Measurements from ENCODE around the gene CFAP99.

CFAP99 gene

DNA sequence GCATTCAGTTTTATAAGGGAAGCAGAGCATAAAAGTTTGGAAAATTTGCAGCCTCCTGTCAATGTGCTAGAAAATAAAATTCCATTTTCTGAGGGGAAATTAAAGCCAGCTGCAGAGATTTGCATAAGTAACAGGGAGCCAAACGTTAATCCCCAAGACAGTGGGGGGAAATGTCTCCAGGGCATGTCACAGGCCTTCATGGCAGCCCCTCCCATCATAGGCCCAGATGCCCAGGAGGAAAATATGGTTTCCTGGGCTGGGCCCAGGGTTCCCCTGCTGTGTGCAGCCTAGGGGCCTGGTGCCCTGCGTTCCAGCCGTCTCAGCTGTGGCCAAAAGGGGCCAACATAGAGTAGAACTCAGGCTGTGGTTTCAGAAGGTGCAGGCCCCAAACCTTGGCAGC is 59.5 kb downstream of the CFAP99 start:
- no peak for DNase-seq

DNA sequence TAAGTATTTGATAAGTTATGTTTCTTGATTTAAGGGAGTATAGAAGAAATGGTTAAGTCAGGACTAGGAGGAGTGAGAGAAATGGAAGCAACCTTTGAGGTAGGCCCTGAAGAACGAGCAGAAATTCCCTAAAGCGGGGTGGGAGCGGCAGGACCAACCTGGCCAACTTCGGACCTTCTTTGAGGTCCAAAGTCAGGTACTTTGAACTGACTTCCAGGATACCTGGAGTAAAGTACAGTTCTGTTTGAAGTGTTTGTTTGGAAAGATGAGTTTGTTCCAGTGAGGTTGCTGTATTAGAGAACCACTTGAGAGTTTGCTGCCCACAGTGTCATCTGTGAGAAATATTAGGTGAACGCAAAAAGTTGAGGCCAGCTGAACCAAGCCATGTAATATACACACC is 61.9 kb downstream of the CFAP99 start:
- DNase-seq: no peak

DNA sequence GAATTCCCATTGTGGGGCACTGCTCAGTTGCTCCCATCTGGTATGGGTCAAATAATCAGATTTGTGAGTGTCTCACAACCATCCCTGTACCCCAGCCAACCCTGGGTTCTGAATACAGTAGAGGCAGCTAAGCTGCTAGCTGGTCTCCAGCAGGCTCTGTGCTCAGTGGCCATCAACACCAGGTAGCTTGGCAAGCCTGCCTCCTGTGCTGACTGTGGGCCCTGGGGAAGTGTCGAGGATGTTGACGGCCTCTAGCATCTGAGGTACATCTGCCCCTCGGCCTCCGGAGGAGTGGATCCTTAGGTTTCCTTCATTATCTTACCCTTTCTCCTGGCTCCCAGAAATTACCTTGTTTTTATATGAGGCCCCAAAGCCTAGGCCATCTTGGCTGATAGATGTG is 63.4 kb downstream of the CFAP99 start:
- DNase-seq: no peak

DNA sequence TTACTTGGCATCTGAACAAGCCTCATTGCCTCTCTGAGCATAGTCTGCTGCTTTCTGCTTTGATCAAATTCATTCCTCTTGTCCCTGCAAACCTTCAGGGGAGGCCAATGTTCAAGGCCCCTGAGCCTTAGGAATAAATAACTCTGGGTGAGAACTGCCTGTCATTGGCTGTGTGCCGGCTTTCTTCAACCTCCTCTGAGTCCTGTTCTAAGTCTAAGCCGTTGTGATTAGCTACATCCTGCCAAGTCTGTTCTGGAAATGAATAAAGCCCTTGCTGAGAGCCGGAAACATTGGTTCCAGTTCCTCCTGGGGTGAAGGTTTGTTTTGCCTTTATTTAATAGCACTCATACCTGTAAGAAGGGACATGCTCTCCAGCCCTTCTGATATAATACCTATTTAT is 63.9 kb downstream of the CFAP99 start:
- no peak for DNase-seq

DNA sequence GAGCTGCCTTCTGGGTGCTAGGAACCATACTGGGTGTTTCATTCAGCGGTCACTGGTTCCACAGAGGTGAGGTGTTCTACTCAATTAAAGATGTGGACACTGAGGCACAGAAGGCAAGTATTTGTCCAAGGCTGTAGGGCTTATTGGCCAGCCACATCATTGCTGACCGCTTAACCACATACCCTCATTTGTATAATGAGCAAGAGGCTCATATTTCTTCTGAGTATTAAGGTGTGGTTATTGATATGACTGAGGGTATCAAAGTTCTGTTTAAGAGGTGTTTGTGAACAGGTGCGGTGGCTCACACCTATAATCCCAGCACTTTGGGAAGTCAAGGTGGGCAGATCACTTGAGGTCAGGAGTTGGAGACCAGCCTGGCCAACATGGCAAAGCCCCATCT is 64.5 kb downstream of the CFAP99 start:
- DNase-seq: no peak

DNA sequence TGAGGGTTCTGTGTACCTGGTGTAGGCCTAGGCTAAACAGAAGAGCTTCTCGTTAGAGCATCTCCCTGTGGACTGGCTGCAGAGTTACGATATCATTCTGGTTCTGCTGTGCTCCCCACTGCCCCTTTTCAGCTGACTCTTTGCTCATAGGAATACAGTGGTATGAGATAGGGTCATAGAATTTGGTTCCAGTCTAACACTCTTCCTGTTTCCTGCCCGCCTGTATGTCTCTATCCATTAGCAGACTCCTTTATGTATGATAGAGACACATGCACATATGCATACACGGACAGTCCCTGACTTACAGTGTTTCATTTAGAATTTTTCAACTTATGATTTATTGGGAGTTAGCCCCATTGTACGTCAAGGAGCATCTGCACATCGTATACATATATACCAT is 65.4 kb downstream of the CFAP99 start:
- no peak for DNase-seq

DNA sequence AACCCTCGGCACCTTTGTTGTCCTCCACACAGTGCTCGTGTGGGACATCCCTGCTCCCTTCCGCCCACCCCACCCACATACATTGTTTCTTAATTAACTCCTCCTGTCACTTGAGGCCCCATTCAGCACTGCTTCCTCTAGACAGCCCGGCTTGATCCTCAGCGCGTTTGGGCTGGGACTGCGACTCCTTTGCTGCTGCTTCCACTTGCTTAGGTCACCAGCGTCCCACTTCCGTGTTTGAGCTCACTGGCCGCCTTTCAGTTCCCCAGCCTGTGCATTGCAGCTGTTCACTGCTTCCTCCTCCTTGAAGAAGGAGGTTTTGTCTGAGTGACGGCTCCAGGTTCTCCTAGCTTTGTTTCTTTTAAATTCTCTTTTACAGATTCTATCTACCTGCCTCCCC is 66.2 kb downstream of the CFAP99 start:
- DNase-seq: peak; percentile 74

DNA sequence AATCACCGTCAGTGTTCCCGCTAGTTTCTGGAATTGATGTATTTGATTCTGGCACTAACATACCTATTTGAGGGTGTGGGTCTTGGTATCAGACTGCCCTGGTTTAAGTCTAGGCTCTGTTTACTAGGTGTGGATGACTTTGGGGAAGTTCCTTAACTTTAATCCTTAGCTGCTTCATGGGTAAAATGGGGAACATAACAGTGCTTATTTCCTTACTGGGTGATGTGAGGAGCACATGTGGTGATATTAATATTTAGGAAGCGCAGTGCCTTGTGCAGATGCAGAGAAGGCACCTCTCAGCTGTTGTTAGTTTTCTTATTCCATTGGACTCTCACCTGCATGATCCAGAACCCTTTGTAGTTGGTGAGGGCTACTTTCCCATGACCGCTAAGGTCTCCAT is 67.2 kb downstream of the CFAP99 start:
- no peak for DNase-seq

DNA sequence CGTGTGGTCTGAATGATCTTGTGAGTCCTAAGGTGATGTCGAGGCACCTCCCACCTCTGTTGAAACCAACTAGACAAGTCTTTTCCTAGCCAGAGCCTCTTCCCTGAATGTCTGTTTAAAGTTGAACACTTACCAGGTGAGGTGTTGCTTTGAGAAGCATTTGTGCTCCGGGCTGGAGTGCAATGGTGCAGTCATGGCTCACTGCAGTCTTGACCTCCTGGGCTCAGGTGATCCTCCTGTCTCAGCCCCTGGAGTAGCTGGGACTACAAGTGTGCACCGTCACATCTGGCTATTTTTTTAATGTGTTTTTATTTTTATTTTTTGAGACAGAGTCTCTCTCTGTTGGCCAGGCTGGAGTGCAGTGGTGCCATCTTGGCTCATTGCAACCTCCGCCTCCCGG is 68.2 kb downstream of the CFAP99 start:
- DNase-seq: no peak

DNA sequence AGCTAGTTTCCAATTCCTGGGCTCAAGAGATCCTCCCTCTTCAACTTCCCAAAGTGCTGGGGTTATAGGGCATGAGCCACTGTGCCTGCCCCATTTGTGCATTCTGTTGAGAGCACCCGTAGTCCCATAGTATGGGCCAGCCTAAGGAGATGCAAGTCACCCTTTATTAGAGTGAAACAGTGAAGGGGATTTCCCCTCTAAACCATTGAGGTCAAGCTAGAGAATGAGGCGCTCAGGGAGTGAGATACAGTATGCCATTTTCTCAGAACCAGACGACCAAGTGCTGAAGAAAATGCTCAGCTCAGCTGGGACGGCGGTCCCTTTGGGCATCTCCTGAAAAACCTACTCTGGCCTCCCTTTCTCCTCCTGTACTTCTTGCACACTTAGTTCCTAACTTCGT is 68.9 kb downstream of the CFAP99 start:
- no peak for DNase-seq

DNA sequence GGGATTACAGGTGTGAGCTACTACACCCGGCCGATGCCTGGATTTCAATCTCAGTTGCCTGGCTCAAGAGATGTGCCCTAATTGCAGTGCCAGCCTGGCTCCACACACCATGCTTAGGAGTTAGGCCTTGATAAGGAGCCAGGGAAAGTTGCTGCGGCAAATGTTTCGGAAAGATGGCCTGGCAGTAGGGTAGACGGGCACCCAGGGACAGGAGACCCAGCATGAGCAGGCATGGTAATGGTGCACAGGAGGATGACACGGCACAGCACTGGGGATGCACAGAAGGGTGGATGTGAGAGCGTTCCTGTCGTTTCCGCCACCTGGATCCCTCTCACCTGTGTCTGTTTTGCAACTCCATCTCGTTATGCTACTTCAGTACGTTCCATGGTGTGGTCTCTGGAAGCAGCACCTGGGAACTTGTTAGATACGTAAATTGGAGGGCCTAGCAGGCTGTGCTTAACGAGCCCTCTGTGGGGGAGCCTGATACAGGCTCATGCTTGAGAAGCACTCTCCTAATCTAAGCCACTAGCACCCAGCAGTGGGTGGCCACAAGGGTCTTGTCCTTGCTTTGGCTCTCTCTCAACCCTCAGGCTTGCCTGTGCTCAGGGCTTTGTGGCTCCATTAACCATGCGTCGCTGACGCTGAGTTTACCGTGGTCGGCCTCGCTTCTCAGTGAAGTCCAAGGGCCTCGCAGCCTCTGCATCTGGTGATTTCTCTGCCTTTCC is 70.5 kb downstream of the CFAP99 start:
- no peak for DNase-seq

DNA sequence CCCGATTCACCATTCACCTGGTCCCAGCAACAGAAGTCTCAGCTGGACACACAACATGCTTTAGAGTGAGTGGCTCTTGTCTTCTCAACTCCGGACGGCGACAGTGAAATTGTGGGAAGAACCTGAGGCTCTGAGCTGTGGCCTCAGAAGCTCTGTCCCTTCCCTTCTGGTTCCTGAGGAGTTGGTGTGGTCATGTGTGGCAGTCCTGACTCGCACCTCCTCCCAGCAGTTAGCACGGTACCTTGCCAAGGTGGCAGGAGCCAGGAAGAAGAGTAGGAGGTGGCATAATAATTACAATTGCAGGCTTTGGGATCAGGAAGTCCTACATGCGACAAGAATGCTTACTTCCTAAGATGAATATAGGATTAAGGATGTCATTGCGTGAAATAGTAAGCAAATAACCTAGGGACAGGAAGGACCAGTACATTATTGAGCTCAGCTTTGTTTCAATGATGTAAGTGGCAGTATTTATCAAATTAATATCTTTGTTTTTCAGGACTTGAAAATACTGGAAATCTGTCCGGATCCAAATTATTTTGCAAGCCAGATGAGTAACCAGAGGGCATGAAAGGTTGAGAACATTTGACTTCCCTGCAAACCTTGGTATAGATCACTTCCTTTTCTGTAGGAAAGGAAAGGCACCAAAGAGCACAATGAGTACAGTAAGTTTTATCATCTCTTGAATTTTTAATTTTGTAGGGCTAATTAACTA is 71.2 kb downstream of the CFAP99 start:
- no peak for DNase-seq

DNA sequence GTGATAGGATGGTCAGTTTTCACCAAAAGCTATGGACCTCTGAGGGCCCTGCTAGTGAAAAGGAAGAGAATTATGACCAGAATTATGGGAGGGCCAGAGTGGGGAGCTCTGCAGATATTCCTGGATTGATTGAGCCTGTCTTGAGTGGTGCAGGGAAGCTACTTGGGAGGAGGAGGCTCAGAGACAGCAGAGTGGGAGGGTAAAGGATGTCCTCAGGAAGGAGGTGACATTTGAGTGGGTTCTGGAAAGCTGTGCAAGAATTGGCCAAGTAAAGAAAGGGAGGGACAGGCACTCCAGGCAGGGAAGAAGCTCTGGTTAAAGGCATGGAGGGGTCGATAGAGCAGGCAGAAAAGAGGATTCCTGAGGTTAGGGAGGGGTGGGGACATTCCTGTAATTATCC is 74.2 kb downstream of the CFAP99 start:
- no peak for DNase-seq

DNA sequence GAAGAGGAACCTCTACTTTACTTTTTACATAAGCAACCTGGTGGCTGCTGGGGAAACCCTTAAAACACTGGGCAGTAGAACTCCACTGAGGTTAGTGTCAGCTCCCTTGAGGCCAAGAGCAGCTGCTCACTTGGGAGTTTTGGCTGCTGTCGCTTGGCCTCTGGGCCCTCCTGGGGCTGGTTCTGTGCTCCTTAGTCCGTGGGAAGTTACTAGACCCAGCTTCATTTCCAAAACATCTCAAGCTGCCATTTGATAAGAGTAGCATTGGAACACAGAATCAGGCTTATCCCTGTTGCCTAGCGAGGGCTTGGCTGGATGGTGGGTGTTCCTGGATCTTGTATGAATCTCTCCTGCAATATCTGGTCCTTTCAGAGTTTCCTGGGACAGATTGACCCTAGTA is 76.2 kb downstream of the CFAP99 start:
- no peak for DNase-seq

DNA sequence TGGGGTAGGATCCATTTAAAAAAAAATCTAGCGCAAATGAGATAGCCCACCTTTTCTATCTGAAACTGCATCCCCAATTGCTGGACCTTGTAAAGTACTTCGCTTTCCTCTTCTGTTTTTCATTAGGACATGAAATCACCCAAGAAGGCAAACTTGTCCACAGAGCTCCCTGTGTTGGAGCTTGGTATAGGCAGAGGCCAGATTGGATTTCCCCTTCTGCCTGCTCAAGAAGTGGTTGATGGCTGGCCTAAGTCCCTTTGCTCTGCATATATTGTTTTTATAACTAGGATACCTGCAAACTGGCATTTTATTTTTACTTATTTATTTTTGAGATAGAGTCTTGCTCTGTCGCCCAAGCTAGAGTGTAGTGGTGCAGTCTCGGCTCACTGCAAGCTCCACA is 78.6 kb downstream of the CFAP99 start:
- DNase-seq: no peak

DNA sequence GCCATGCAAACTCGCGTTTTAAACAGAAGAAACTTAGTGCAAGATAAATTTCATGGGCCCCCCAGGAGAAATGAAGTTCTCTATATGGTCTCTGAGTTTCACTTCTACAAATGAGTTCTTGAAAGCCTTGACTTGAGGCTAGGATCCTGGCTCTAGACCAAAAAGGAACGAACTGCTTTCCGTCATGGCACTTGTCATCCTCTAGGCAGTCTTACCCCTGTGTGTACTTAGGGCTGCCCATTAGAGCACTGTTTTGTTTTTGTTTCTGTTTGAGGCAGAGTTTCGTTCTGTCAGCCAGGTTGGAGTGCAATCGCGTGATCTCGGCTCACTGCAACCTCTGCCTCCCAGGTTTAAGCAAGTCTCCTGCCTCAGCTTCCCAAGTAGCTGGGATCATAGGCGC is 79.2 kb downstream of the CFAP99 start:
- DNase-seq: no peak

DNA sequence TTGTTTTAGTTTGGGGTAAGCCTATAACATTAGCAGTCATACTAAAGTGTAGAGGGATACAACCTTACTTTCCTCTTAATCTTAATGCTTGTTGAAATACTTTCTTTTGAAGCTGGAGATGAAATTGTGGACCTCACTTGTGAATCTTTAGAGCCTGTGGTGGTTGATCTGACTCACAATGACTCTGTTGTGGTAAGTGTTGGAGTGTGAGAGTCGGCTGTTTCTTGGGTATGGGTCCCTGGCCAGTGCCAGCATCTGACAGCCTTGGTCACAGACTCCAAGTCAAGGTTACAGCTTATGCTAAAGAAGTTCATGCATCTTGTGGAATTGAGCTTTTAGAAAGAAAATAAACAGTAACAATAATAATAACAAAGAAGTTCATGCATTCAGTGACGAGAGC is 81.8 kb downstream of the CFAP99 start:
- no peak for DNase-seq

DNA sequence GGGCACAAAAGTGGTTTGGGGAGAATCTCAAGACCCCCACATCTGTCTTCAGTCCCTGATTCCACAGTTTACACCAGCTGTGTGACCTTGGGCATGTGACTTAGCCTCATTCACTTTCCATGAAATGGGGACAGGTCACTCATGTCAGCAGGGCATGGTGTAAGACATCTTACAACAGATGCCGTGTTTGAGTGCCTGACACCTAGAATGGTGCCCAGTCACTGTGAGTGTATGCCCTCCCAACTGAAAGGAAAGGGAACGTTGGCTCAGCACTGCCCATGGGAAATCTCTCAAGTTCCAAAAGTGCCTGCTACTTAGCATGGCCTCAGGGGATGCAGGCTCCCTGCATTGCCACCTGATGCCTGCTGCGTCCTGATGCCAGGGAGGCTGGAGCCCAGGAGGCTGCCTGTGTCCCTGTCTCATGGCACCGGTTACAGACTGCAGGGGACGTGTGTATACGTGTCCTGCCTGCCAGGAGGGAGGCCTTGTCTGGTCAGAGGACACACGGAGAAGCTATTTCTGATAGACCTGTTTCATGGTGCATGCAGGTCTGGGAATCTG is 82.4 kb downstream of the CFAP99 start:
- DNase-seq: no peak

DNA sequence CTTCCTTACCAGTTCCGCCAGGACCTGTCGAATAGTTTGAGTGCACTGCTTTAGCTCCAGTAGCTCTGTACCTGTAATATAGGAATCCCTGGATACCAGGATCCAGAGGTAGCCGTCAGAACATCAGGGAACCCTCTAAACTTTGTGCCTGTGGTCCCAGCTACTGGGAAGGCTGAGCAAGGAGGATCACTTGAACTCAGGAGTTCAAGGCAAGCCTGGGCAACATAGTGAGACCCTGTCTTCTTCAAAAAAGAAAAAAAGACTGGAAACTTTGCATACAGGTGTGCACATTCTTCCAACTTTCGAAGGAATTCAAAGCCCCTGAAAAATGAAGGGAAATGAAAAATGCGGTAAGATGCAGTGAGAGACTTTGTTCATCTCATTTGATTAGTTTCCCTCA is 85.1 kb downstream of the CFAP99 start:
- DNase-seq: no peak

DNA sequence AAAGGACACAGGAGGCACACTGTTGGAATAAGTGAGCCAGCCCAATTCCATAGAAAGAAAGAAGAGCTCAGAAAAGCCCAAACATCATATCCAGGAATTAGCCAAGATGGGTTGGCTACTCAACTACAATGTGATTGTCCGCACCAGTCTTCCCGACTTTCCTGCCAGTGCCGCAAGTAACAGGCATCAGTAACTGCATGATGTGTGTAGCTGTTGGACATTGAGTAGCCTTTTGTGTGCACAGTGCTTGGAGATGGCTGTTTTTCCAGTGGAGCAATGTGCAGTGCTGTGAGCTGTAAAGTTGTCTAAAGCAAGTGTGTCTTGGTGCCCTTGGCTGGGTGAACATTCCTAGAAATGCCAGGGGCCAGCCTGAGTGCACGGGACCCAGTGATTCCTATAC is 88.5 kb downstream of the CFAP99 start:
- no peak for DNase-seq

DNA sequence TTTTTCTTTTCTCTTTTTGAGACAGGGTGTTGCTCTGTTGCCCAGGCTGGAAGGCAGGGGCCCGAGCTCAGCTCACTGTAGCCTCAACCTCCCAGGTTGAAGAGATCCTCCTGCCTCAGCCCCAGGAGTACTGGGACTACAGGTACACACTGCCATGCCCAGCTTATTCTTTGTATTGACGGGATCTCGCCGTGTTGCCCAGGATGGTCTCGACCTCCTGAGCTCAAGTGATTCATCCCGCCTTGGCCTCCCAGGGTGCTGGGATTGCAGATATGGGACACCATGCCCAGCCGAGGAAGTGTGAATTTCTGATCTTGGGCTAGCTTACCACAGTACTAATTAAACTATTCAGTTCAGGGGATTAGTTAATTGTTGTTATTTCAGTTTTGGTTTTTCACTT is 89.1 kb downstream of the CFAP99 start:
- DNase-seq: no peak

DNA sequence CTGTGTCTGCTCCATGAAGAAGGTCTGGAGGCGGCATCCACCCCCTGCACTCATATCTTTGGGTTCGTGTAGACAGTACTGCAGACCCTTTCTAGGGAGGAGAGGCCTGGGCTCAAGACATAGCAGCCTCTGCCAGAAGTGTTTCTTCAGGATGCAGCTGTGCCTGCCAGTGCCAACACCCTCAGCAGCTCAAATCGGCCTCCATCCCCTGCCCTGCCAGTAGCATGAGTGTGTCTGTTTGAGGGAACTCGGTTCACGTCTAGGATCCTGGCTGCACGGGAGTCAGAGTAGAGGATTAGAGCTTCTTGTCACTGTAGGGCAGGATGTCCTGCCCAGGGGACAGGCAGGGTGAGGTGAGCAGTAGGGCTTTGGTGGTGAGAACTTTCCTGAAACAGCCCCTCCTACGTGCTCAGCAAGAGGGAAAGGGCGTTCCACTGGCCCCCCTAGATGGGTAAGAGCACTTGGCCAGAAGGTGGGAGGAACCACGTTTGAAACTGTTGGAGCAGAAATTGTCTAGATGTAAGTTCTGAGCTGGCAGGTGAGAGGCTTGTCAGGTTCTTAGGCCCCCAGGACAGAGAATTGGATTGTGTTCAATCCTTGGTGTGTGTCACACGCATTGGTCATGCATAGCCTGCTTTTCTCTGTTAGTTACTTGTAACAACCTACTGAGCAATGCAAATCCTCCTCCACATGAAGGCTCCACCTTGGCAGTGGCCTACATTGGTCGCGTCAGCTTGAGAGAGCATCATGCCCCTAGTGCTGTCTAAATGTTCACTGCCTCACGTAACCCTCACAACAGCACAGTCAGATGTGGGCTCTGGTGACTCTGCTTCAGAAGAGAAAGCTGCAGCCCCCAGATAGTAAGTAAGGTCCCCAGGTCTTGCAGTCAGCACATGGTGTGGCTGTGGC is 91.8 kb downstream of the CFAP99 start:
- DNase-seq: no peak

DNA sequence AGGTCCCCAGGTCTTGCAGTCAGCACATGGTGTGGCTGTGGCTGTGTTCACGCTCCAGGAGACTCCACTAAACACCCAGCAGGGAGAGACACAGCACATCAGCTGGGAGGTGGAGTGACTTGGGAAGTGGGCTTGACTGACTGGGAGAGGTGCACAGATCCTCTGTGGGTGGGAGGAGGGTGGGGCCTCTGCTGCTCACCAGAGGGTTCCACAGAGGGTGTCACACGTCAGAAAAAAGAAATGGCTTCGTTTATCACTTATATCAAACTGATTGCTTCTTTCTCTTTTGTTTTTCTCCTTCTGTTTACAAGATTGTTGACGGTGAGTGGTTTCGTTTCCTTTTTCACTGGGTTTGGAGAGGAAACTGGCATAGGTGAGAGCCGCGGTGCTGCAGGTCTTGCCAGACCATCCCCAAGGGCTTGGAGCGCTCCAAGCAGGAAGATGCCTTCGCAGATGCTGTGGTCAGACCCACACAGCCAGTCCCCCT is 92.9 kb downstream of the CFAP99 start:
- DNase-seq: no peak

Data from GDM1 (cell line).